Muscle layer of duodenum (tissue), 2 donors: Measurements from ENCODE around the gene CD72.
A peak's percentile ranks its signal among the peaks of the same experiment; 100 is the strongest.

Experiments
- H3K27ac ChIP-seq: one replicate; pipeline ENCODE4 v1.7.0; 2013; ENCODE audit warnings: mild to moderate bottlenecking, low read length
- H3K27me3 ChIP-seq: one replicate; pipeline ENCODE4 v1.7.0; 2013; ENCODE audit warnings: low read depth, mild to moderate bottlenecking, control low read depth, low read length
- H3K36me3 ChIP-seq, 2 donors: one replicate each; pipeline ENCODE4 v1.7.0; 2013; ENCODE audit warnings: low read length in 2 of 2, control low read depth in 1 of 2, mild to moderate bottlenecking in 1 of 2; ENCODE audit not compliant: insufficient read depth in 2 of 2, control insufficient read depth in 1 of 2
- H3K4me1 ChIP-seq, 2 donors: one replicate each; pipeline ENCODE4 v1.7.0; 2013; ENCODE audit warnings: low read length in 2 of 2, mild to moderate bottlenecking in 2 of 2, control low read depth in 1 of 2, moderate library complexity in 1 of 2; ENCODE audit not compliant: insufficient read depth in 2 of 2, control insufficient read depth in 1 of 2
- H3K4me3 ChIP-seq, 2 donors: one replicate each; pipeline ENCODE4 v1.7.0; 2013; ENCODE audit warnings: low read length in 2 of 2, low read depth in 1 of 2, mild to moderate bottlenecking in 1 of 2
- H3K9me3 ChIP-seq, 2 donors: one replicate each; pipeline ENCODE4 v1.7.0; 2013; ENCODE audit warnings: low read length in 2 of 2, control low read depth in 1 of 2, mild to moderate bottlenecking in 1 of 2; ENCODE audit not compliant: control insufficient read depth in 1 of 2
- donor health status: healthy.

CD72 gene

DNA sequence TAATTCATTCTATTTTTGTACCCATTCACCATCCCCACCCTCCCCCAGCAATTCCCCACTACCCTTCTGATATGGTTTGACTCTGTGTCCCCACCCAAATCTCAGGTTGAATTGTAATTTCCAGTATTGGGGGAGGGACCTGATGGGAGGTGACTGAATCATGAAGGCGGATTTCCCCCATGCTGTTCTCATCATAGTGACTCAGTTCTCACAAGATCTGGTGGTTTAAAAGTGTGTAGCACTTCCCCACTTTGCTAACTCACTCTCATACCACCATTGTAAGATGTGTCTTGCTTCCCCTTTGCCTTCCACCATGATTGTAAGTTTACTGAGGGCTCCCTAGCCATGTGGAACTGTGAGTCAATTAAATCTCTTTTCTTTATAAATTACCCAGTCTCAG, 39.1 kb downstream of the CD72 start:
- H3K27me3 ChIP-seq = no peaks in the 10 kb centered on the region
- peaks cover 0 to 10% of the 10 kb centered on the region in 2 donors for H3K9me3 ChIP-seq
- no peak overlapping the region for H3K27ac ChIP-seq
- H3K4me1 ChIP-seq = no peaks in the 10 kb centered on the region
- H3K36me3 ChIP-seq = no peaks in the 10 kb centered on the region
- no peak overlapping the region for H3K4me3 ChIP-seq

DNA sequence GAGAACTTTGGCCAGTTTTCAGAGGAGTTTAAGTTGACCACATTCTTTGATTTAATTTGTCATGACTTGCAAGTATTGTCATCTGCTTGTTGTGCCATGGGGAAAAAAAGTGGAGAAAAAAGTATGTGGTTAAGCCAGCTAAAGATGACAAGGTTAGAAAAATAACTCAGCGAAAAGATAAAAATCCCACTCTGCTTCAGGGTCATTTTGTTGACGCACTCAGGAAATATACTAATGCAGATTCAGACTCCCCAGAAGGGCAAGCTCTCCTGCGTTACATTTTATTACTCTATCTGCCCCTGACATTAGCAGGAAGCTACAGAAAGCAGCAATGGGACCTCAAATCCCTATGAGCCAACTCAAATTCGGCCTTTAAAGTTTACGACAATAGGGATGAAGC, 40.7 kb downstream of the CD72 start:
- Histone ChIP-seq H3K4me1 (no peaks in the 10 kb centered on the region), H3K4me3 (no peak overlapping the region), H3K27me3 (no peaks in the 10 kb centered on the region), H3K9me3 (peaks cover 0 to 10% of the 10 kb centered on the region in 2 donors), H3K36me3 (no peaks in the 10 kb centered on the region), H3K27ac (no peak overlapping the region)

DNA sequence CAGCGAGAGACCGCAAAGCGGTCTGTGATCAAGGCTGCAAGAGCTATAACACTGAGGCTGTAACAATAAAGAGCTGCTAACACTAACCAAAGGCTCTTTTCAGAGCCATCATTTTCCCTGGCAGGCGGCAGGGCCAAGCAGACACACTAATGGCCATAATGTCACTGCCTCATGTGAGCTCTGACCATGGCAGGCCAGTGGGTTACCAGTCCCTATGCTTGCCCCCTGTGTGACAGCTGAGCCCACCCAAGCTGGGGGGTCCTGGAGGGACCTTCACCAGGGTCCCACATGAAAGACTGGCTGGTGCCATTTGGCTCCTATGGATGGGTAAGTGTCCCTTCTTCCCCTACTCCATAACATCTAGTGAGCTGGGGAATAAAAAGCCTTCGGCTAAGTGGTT, 42.7 kb downstream of the CD72 start:
- H3K36me3 ChIP-seq = no peaks in the 10 kb centered on the region
- peaks cover 0 to 7% of the 10 kb centered on the region in 2 donors for H3K9me3 ChIP-seq
- H3K27ac ChIP-seq = no peak overlapping the region
- no peak overlapping the region for H3K4me3 ChIP-seq
- H3K4me1 ChIP-seq = no peaks in the 10 kb centered on the region
- H3K27me3 ChIP-seq = no peaks in the 10 kb centered on the region

DNA sequence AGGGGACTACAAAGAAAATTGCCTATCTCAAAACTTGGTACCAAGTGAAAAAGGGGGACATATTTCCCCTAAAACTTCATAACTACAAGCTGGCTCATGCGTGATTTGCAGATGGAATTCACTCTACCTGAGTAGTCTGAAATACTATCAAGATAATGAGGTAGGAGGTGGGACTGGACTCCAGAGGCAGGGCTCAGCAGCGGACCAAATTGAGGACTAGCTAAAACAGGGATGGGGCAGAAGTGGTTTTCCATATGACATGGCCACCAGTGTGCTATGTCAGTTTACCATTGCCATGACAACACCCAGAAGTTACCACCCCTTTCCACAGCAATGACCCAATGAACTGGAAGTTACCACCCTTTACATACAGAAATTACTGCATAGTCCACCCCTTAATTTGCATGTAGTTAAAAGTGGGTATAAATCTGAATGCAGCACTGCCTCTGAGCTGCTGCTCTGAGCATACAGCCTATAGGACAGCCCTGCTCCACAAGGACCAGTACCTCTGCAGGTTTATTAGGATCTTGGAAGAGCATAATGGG, 43.6 kb downstream of the CD72 start:
- Histone ChIP-seq H3K4me1 (no peaks in the 10 kb centered on the region), H3K27ac (no peak overlapping the region), H3K9me3 (no peaks in the 10 kb centered on the region), H3K27me3 (no peaks in the 10 kb centered on the region), H3K4me3 (no peak overlapping the region), H3K36me3 (no peaks in the 10 kb centered on the region)

DNA sequence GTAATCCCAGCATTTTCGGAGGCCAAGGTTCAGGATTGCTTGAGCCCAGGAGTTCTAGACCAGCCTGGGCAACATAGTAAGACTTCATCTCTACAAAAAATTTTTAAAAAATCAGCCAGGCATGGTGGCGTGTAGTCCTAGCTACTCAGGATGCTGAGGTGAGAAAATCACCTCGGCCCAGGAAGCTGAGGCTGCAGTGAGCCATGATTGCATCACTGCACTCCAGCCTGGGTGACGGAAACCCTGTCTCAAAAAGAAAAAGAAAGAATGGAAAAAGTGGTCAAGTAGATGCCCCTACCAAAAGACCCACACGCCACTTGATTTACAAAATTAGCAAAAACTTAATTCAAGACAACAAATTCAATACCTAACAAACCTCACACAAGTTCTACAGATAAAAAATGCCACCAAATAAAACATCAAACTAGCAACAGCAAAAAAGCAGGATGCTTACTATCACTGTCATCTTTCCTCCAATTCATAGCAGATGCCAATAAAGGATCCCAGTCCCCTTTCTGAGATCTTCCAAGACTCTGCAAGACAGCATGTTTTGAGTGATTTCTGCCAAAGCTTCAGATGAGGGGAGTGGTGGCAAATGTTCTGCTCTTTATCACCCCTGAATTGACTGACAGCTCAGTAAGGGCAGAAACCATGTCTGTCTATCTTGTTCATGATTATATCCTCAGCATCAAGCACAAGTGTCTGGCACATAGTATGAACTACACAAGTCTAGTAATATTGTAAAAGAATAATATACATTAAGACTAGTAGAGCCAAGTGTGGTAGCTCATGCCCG, 47.3 kb downstream of the CD72 start:
- no peaks in the 10 kb centered on the region for H3K9me3 ChIP-seq
- H3K27me3 ChIP-seq = no peaks in the 10 kb centered on the region
- H3K27ac ChIP-seq = no peak overlapping the region

DNA sequence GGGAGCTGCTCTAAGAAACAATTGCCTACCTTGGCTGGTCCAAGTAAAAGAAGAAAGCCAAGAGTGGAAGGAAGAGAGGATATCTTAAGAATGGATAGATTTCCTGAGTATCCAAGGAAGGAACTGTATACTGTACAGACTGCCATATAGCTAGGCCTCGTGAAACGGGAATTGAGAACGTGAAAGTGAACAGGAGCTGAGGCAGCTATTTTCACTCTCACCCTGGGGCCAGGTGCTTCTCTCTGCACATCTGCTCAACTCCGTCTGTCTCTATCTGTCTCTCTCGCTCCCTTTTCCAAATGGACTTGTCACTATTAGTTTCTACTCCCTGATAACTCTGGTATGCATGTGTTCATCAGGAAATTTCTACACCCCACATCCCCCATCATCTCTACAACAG, 49.0 kb downstream of the CD72 start:
- no peaks in the 10 kb centered on the region for H3K36me3 ChIP-seq
- H3K4me3 ChIP-seq = no peak overlapping the region
- H3K4me1 ChIP-seq = peaks cover 0 to 2% of the 10 kb centered on the region in 2 donors
- no peaks in the 10 kb centered on the region for H3K27me3 ChIP-seq
- H3K27ac ChIP-seq = no peak overlapping the region
- no peaks in the 10 kb centered on the region for H3K9me3 ChIP-seq

More for the DNA sequence above, 47.3 kb downstream of the CD72 start:
- Histone ChIP-seq H3K36me3 (no peaks in the 10 kb centered on the region), H3K4me3 (no peak overlapping the region), H3K4me1 (no peaks in the 10 kb centered on the region)

DNA sequence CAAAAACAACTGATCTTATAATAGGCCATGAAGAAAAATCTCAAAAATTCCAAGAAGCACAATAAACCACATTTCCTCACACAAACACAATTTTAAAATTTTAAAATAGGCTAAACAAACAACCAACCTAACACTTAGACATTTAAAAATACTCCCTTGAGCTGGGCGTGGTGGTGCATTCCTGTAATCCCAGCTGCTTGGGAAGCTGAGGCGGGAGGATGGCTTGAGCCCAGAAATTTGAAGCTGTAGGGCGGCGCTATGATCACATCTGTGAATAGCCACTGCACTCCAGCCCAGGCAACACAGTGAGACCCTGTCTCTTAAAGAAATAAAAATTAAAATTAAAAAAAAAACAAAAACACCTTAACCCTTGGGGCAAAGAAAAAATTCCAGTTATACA, 50.0 kb downstream of the CD72 start:
- no peaks in the 10 kb centered on the region for H3K27me3 ChIP-seq
- no peak overlapping the region for H3K4me3 ChIP-seq
- H3K9me3 ChIP-seq = no peaks in the 10 kb centered on the region
- peaks cover 5 to 12% of the 10 kb centered on the region in 2 donors for H3K4me1 ChIP-seq
- no peaks in the 10 kb centered on the region for H3K36me3 ChIP-seq
- H3K27ac ChIP-seq = no peak overlapping the region

DNA sequence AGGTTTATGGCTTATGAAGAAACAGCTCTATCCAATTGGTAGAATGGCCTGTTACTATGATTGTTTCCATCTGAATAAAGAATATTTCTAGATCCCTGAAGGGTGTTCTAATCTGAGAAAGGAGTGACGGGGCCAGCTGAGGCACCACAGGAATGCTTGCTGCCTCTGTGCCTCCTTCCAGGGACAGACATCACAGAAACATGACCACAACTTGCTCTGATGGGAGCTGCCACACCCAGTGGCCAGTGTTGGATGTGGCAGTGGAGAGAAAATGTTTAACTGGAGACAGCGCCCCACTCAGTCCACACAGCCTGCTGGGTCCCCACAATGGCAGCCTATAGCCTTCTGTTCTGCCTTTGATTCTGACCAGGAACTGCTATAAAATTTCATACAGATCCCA, 51.8 kb downstream of the CD72 start:
- H3K4me3 ChIP-seq = no peak overlapping the region
- peaks cover 6 to 18% of the 10 kb centered on the region in 2 donors for H3K4me1 ChIP-seq
- no peaks in the 10 kb centered on the region for H3K9me3 ChIP-seq

DNA sequence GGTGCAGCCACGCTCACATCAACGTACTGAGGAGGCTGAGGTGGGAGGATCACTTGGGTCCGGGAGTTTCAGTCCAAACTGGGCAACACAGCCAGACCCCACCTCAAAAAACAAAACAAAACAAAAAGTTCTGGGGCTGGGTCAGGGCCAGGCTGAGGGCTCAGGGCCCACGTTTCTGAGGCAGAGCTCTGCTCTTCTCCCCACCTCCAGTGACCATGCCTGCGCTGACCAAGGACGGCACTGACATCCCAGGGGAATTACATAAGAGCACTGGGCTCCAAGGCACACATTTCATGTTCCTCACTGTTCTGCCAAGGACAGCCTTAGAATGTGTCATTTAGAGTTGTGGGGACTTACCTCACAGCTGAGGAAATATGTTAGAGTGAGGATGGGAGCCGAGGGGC, 53.6 kb downstream of the CD72 start:
- peaks cover 0 to 14% of the 10 kb centered on the region in 2 donors for H3K36me3 ChIP-seq
- no peak overlapping the region for H3K4me3 ChIP-seq
- H3K27me3 ChIP-seq = no peaks in the 10 kb centered on the region
- H3K27ac ChIP-seq = no peak overlapping the region
- H3K9me3 ChIP-seq = no peaks in the 10 kb centered on the region
- peaks cover 6 to 23% of the 10 kb centered on the region in 2 donors for H3K4me1 ChIP-seq

More for the DNA sequence above, 51.8 kb downstream of the CD72 start:
- Histone ChIP-seq H3K27me3 (no peaks in the 10 kb centered on the region), H3K27ac (no peak overlapping the region), H3K36me3 (no peaks in the 10 kb centered on the region)

DNA sequence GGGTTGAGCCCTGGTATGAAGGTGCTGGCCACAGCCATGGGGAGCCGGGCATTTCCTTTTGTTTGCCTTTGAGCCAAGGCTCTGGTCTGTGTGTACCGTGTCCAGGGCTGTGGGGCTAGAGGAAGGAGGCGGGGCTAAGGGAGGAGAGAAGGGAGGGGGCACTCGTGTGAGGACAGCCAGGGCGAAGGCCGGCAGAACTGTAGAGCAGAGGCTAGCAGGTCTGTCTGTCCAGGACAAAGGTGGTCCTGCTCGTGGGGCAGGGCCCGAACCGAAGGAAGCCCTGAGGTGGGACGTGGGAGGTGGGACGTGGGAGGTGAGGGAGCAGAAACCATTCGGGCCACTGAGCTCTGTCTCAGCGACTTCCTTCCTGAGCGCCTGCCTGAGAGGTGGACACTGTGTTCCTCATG, 54.4 kb downstream of the CD72 start:
- Histone ChIP-seq H3K9me3 (no peaks in the 10 kb centered on the region), H3K4me1 (peaks cover 6 to 23% of the 10 kb centered on the region in 2 donors), H3K36me3 (peaks cover 5 to 23% of the 10 kb centered on the region in 2 donors), H3K27ac (peak overlapping the region; percentile 76), H3K4me3 (peak overlapping the region; percentile 33 to 34), H3K27me3 (no peaks in the 10 kb centered on the region)

DNA sequence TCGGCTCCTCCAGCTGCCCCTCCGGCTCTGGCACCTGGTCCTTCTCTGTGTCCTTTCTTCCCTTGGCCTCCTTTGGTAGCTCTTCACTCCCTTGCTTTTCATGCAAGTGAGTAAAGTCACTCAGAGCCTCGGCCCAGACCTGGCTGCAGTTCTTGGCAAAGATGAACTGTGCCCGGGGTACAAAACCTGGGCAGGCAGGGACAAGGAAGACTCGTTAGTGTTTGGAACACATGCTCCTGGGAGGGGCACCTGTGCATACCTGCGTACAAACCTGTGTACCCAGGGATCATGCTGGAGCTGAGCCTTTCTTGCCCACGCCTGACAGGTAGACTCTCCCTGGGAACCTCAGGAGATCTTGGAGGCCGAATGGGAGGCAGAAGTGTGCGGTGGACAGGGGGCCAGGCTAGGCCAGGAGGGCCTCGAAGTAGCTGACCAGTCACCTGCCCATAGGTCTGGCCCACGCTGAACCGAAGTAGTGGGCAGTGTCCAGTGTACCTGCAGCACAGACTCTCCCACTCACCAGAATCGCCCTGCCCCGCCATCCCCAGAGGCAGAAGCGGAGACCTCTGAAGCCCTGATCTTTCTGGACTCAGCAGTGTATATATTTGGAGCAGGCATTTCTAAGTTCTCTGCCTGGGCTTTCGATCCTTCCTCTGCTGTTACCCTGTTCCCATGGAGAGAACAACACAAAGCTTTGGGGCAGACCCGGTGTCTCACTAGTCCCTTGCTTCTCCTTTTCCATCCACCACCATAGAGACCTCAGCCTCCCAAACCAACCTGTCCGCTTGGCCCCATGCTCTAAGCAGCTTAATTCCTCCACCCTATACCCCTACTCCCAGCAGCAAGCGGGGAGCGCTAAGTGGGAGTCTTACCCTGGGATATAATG, 55.1 kb downstream of the CD72 start:
- peak overlapping the region; percentile 33 to 34 for H3K4me3 ChIP-seq
- peak overlapping the region; percentile 76 for H3K27ac ChIP-seq
- H3K36me3 ChIP-seq = peaks cover 12 to 30% of the 10 kb centered on the region in 2 donors
- H3K27me3 ChIP-seq = no peaks in the 10 kb centered on the region
- peaks cover 6 to 23% of the 10 kb centered on the region in 2 donors for H3K4me1 ChIP-seq
- no peaks in the 10 kb centered on the region for H3K9me3 ChIP-seq
